Small intestine (tissue), 7 donors: ENCODE results near the gene CNTN5. TPM values are rescaled to one million over a fixed set of nuclear protein-coding genes. Genes with fewer than 3 reads are reported as not detected.

ENCODE experiments used
- DNase-seq, 2 donors: peaks; one replicate each; pipeline versions ENCODE4 v3.0.0 to v3.0.0-alpha.2; 2013
- FAIRE-seq: peaks from 2 replicates; lab custom pipeline; 2012; peaks lifted over from hg19 to GRCh38; lab: Jason Lieb, UNC
- H3K27ac ChIP-seq, 3 donors: one replicate each; pipeline ENCODE4 v1.5.1; 2013; ENCODE audit warnings: low read length in 2 of 3, mild to moderate bottlenecking in 2 of 3, control low read depth in 1 of 3, inconsistent platforms in 1 of 3, low read depth in 1 of 3, moderate library complexity in 1 of 3
- H3K27me3 ChIP-seq, 3 donors: one replicate each; pipeline ENCODE4 v1.6.1; 2013; ENCODE audit warnings: low read length in 3 of 3, inconsistent platforms in 1 of 3; ENCODE audit not compliant: control insufficient read depth in 3 of 3, insufficient read depth in 3 of 3
- H3K36me3 ChIP-seq, 3 donors: one replicate each; pipeline ENCODE4 v1.6.1; 2013; ENCODE audit warnings: low read length in 3 of 3, inconsistent platforms in 1 of 3, low read depth in 1 of 3, mild to moderate bottlenecking in 1 of 3, moderate library complexity in 1 of 3; ENCODE audit not compliant: control insufficient read depth in 3 of 3, insufficient read depth in 2 of 3
- H3K4me1 ChIP-seq, 3 donors: one replicate each; pipeline ENCODE4 v1.6.1; 2013; ENCODE audit warnings: low read length in 2 of 3, inconsistent platforms in 1 of 3, low read depth in 1 of 3, mild to moderate bottlenecking in 1 of 3, moderate library complexity in 1 of 3; ENCODE audit not compliant: control insufficient read depth in 3 of 3, insufficient read depth in 2 of 3
- H3K4me3 ChIP-seq, 3 donors: one replicate each; pipeline ENCODE4 v1.5.1; 2013; ENCODE audit warnings: low read length in 3 of 3, control low read depth in 1 of 3, inconsistent platforms in 1 of 3, low read depth in 1 of 3, mild to moderate bottlenecking in 1 of 3, moderate library complexity in 1 of 3
- H3K9me3 ChIP-seq, 2 donors: one replicate each; pipeline ENCODE4 v1.6.1; 2013; ENCODE audit warnings: low read depth in 1 of 2, low read length in 1 of 2; ENCODE audit not compliant: control insufficient read depth in 2 of 2, insufficient read depth in 1 of 2
- WGBS, 3 donors: extraction: QIAGEN DNeasy Blood & Tissue Kit; methylation state at CpG; one replicate each; pipeline ENCODE4 v1.1.7; 2013; 5-methylcytosine and 5-hydroxymethylcytosine counted together
- polyA plus RNA-seq, 4 donors: library from polyadenylated mRNA; stranded (reverse) in 3 of 4; unstranded in 1 of 4; fragments of 200-250 nt in 3 of 4; fragments of 120-200 nt in 1 of 4; gene quantifications; one replicate each; pipeline versions ENCODE4 v1.2.1 to v1.2.3, GENCODE V29; 2013
- donor health status: healthy with polysubstance abuse.
- donor health status: control.
- donor health status: control.
- donor health status: Bipolar disorder and iron deficiency.
- donor health status: healthy.

Gene CNTN5
- polyA plus RNA-seq, 4 donors: 0.04 to 0.09 TPM; not detected in 2

DNA sequence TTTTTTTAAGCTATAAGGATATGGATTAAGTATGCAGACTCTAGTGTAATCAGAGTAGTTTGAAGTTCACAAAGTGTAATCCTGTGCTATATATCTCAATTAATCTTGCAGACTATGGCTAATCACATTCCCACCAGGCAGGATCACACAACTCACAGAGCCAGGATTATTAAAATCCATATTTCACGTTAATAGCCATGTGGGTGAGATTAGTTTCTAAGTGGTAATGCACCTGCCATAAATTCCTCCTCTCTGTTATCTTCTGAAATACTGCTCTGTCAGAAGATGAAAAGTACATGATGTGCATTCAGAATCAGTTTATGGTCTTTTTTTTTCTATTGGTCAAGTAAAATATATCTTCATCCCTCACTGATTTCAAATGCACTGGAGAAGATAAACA is 686.1 kb downstream of the CNTN5 start:
- Histone ChIP-seq H3K27ac (no peak overlapping the region), H3K36me3 (no peaks in the 10 kb centered on the region), H3K4me1 (no peaks in the 10 kb centered on the region), H3K4me3 (no peak overlapping the region), H3K27me3 (no peaks in the 10 kb centered on the region), H3K9me3 (no peaks in the 10 kb centered on the region)
- WGBS, 3 donors: 19 to 53% (median 32%) methylated on average over 1 of the region's 1 CpG
- no peak for FAIRE-seq
- no peak for DNase-seq

- no peak overlapping the region for H3K27ac ChIP-seq
- FAIRE-seq: no peak
- H3K9me3 ChIP-seq: no peaks in the 10 kb centered on the region
- H3K4me1 ChIP-seq: no peaks in the 10 kb centered on the region
- no peaks in the 10 kb centered on the region for H3K27me3 ChIP-seq
- DNase-seq: no peak
- WGBS, 3 donors: 63 to 71% (median 66%) methylated on average over 3 of the region's 3 CpGs
- H3K36me3 ChIP-seq: no peaks in the 10 kb centered on the region
- no peak overlapping the region for H3K4me3 ChIP-seq
Observed at GRCh38 chr11:99708928-99709672, 688.4 kb downstream of the CNTN5 start.

DNA sequence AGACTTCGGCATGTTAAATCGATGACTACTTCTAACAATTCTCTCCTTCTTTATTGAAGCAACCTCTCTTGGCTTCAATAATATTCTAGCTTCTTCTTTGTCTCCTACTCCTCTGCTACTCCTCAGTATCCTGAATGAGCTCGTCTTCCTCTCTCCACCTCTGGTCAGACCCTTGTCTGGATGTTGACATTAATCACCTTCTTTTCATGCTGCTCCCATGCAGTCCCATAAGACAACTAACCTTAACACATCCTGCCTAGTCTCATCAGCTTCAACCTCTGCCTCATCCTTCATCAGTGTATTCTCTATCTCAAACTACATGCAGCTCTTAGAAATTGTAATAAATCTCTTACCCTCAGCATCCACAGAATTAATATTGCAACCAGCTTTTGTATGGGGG is 695.6 kb downstream of the CNTN5 start:
- Histone ChIP-seq H3K4me3 (no peak overlapping the region), H3K9me3 (no peaks in the 10 kb centered on the region), H3K27me3 (no peaks in the 10 kb centered on the region), H3K27ac (no peak overlapping the region), H3K36me3 (no peaks in the 10 kb centered on the region), H3K4me1 (no peaks in the 10 kb centered on the region)
- 62 to 64% (median 63%) methylated on average over 3 of the region's 3 CpGs for WGBS, 3 donors
- DNase-seq: no peak
- no peak for FAIRE-seq

GRCh38 chr11:99718291-99718690 is 697.5 kb downstream of the CNTN5 start:
- DNase-seq (no peak), FAIRE-seq (no peak)
- Histone ChIP-seq H3K4me1 (no peaks in the 10 kb centered on the region), H3K27ac (no peak overlapping the region), H3K36me3 (no peaks in the 10 kb centered on the region), H3K4me3 (no peak overlapping the region), H3K27me3 (no peaks in the 10 kb centered on the region), H3K9me3 (no peaks in the 10 kb centered on the region)

DNA sequence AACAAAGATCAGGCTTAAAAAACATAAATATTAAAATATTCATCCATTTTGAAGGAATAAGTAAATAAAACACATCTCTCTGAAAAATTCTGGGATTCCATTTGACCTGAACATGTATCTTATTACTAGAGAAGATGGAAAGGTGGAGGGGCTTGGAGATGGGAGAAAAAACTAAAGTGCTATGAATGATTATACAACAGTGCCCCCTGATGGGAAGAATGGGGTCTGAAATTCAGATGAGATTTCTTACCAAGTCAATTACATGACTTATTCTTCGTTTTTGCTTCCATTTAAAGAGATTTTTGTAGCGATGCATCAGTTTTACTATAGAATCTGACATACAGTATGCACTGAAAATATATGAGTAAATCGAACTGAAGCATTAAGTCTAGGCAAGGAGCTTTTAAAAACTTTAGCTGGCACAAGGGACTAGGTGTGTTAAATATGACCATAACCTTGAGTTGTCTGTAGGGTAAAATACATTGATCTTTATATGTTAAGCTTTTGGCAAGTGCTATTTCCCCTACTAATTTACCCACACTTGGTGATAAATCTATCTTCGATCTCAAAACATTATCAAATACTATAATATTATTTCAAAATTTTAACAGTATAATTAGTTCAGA is 718.8 kb downstream of the CNTN5 start:
- H3K27ac ChIP-seq: no peak overlapping the region
- H3K4me1 ChIP-seq: no peaks in the 10 kb centered on the region
- DNase-seq: peak; percentile 1 to 18
- H3K4me3 ChIP-seq: no peak overlapping the region
- FAIRE-seq: no peak
- 27 to 32% (median 28%) methylated on average over 4 of the region's 4 CpGs for WGBS, 3 donors
- no peaks in the 10 kb centered on the region for H3K36me3 ChIP-seq
- H3K9me3 ChIP-seq: no peaks in the 10 kb centered on the region
- no peaks in the 10 kb centered on the region for H3K27me3 ChIP-seq

- no peaks in the 10 kb centered on the region for H3K9me3 ChIP-seq
- FAIRE-seq (no peak), DNase-seq (no peak)
- H3K27me3 ChIP-seq: no peaks in the 10 kb centered on the region
- no peak overlapping the region for H3K4me3 ChIP-seq
- H3K36me3 ChIP-seq: no peaks in the 10 kb centered on the region
- no peaks in the 10 kb centered on the region for H3K4me1 ChIP-seq
- H3K27ac ChIP-seq: no peak overlapping the region
- 56 to 61% (median 56%) methylated on average over 2 of the region's 2 CpGs for WGBS, 3 donors
Observed at GRCh38 chr11:99742501-99742900, 721.8 kb downstream of the CNTN5 start.

DNA sequence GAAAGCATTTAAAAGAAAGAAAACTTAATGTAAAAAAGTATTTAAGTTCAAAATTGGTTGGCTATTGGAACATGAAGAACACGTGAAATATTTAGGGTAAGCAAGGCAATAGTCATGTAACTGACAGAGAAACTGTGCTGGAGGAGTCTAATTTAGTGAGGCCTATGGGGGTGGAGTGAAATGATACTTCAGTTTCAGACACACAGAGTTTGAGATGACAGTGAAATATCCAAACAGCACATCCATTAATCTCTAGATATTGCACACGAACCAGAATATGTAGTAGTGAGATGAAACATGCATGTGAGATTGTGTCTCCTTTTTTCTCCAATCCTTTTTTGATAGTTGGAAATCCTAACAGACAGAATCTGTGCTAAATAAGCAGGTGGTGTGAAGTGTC is 739.0 kb downstream of the CNTN5 start:
- Histone ChIP-seq H3K4me3 (no peak overlapping the region), H3K4me1 (no peaks in the 10 kb centered on the region), H3K9me3 (no peaks in the 10 kb centered on the region), H3K27me3 (no peaks in the 10 kb centered on the region), H3K36me3 (no peaks in the 10 kb centered on the region), H3K27ac (no peak overlapping the region)
- FAIRE-seq (no peak), DNase-seq (no peak)
- 61 to 64% (median 61%) methylated on average over 2 of the region's 2 CpGs for WGBS, 3 donors

DNA sequence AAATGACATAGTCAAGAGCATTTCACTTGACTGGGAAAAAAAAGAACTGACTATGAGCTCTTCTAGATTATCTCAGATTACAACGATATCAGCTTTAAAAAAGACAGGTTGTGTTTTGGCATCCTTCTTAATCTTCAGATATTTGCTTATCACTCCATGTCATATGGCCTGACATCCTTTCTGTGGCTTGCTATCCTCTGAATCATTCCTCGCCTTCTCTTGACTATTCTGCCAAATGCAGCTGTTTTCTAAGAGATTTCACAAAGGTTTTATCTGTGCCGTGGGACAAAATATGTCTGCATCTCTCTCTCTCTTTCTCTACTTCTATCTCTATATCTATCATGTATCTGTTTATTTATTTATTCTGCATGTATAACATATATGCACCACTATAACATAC is 746.1 kb downstream of the CNTN5 start:
- Histone ChIP-seq H3K4me1 (no peaks in the 10 kb centered on the region), H3K9me3 (no peaks in the 10 kb centered on the region), H3K27ac (no peak overlapping the region), H3K27me3 (no peaks in the 10 kb centered on the region), H3K36me3 (no peaks in the 10 kb centered on the region), H3K4me3 (no peak overlapping the region)
- 61 to 78% (median 69%) methylated on average over 3 of the region's 3 CpGs for WGBS, 3 donors
- FAIRE-seq (no peak), DNase-seq (no peak)
